Measurements from ENCODE around the gene OR10J1.
"Not testable (repeated sequence)": the region's sequence is repeated elsewhere in the genome, so short reads cannot be mapped to it uniquely, and the experiment has no call there.

The OR10J1 gene

DNA sequence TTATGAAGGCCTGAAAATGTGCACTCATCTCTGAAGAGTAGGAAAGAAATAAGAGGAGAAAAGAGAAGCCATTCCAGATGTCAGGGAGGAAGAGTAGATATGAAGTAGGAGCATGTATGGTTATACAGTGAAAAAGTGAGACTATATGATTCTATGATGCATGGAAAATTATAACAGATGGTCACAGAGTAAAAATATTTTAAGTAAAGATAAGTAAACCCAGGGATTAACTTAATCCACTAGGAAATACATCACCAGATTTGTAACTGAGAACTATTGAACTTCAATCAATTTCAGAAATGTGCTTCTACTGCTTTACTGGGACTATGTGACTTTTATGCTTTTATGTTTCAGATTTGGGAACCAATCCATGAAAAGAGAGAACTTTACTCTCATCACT, at the start of gene OR10J1:
Gene OR10J1 (plus strand): TSS at position 301 of the 400 bp plus-strand sequence. CDS start 70 bp downstream, at position 371.
- no peak for DNase-seq

DNA sequence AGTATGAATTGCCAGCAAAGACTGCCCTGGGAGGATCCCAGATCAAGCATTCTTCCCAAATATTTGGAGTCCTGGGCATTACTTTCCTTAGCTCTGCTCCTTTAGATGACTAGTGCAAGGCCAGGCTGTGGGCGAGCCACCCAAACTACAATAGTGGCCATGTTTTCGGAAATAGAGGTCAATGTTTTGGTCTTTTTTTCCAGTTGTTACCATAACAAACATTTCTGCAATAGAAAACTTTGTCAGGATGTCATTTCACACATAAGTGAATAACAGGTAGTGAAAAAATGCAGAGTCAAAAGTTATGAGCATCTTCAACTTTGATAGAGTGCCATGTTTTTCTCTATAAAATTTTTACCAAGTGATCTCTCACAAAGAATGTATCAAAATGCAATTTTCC, 32.7 kb upstream of the OR10J1 start:
- no peak for DNase-seq

- DNase-seq, result no peak
Measured at GRCh38 chr1:159408862-159409400, 30.6 kb upstream of the OR10J1 start.

- DNase-seq, result no peak
Measured at GRCh38 chr1:159421821-159422220, 17.7 kb upstream of the OR10J1 start.

DNA sequence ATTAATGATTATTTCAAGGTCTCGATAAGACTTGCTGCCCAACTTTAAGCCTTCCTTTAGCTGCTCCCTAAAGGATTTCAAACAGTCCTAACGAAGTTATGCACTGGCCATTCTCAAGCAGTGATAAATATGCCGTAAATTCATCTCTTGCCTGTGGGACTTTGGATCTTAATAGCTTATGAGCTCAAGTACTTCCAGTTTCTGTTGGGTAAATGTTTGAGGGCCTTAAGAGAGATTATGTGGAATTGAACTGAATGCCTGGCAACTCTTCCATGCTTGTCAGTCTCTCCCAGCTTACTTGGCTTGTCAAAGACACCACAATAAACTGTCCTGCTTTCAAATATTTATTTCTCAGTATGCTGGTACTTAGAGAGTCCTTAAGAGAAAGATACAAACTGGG, 11.0 kb upstream of the OR10J1 start:
- no peak for DNase-seq

- DNase-seq, result no peak
Measured at GRCh38 chr1:159429074-159429861, 10.3 kb upstream of the OR10J1 start.

DNA sequence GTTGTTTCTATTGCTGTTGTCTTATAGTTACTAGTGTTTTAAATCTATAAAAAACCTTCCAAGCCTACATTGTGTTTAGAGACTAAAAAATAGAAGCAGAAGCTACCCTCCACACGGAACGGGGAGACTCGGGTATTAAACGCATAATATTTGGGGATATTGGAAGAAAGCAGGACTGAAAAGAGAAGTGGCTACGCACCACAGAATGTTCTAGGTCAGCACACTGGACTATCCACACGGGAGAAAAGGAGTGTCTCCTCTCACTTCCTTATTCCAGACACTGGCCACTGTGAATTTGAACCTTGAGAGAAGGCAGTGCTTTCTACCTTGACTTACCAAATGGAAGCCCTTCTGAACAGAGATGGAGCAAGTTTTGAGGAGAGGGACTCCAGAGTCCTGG, 8.5 kb upstream of the OR10J1 start:
- DNase-seq, result no peak

DNA sequence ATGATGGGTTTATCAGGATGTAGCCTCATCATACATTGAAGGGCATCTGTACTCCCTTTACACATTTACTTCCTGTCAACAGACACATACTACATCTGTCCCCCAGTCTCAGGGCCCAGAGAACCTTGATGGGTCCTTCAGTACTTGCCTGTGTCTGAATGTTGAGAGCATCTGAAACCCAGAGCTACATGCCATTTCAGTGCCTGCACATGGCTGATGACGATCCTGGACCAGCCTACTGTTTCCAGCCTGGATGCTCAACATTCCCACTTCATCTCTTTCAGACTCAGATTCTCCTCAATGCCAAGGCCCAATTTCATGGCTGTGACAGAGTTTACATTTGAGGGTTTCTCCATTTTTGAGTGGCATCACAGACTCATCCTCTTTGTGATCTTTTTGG, 7.6 kb upstream of the OR10J1 start, which contains the start of gene OR10J4:
Gene OR10J4 (plus strand): TSS at position 301 of the 400 bp plus-strand sequence.
- no peak for DNase-seq

- DNase-seq, result no peak
Measured at GRCh38 chr1:159436469-159436868, 3.1 kb upstream of the OR10J1 start.

DNA sequence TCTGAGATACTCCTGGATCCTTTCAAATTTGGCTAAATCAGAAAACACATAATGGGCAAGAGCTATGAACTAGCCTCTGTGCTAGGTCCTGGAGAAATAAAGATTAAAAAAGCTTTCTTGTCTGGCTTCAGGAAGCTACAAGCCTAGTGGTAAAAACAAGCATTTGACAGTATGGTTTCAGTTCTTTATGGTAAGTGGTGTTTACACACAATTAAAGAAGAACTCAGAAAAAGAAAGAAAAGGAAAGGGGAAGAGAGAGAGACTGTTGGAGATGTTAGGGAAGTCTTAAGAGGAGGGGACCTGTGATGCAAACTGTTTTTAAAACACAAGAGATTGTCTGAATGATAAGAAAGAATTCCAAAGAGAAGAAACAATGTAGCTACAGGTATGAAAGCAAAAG, 1.8 kb downstream of the OR10J1 start:
- DNase-seq, result no peak

DNA sequence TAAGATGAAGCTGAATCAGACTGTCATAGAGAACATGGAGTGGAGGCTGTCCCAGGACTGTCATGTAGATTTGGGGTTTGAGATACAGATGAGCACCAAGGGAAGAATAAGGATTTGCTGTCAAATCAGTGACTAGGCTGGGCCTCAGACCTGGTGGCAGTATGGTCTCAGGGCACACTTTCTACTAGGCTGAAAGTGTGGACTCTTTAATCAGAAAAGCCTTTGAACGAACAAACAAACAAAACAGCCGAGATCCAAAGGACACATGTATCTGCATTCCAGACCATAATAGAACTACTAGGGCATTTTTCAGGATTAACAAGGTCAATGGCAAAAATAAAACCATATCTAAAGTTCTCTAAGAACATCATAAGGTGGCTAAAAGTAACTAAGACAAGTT, 2.9 kb downstream of the OR10J1 start:
- DNase-seq, result no peak

DNA sequence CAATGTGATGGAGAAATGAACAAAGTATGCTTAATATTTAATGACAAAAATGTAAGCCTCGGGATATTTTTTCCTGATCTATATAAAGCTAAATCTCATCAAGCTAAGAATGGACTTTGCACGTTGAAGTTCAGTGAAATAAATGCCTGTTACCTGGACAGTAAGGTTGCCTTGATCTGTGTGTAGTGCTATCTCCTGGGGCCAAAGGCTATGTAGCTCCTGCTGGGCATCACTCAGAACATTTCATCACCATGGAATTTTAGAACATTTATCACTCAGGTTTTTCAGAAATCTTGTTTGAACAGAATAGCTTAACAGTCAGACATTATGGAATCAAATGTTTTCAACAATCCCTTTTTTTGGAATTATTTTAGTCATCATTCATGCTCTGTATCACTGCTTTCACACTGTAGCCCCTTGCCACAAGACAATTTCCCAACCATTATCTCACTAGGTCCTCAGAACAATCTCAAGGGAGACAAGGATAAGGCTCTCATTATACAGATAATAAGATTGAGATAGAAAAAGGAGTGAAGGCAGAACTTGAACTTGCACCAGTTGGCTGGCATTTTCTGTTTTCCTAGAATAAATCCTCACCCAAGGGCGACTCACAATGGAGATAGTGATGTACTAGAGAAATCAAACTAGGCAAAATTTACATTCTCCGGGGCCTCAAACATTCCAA, 3.7 kb downstream of the OR10J1 start:
- DNase-seq, result no peak

GRCh38 chr1:159444511-159444910, 5.0 kb downstream of the OR10J1 start:
- no peak for DNase-seq

DNA sequence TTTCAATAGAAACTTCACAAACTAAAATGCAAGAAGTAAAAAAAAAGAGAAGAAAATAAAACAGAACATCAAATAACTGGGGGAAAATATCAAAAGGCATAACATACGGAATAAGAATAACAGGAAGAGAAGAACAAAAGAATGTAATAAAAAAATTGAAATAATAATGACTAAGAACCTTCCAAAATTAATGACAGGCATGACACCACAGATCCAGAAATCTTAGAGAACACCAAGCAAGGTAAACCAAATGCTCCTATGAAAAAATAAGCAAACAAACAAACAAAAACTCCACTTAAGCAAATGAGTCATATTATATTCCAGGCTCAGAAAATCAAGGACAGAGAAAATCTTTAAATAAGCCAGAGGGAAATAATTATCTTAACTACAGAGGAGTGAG, 8.7 kb downstream of the OR10J1 start:
- DNase-seq, result no peak

DNA sequence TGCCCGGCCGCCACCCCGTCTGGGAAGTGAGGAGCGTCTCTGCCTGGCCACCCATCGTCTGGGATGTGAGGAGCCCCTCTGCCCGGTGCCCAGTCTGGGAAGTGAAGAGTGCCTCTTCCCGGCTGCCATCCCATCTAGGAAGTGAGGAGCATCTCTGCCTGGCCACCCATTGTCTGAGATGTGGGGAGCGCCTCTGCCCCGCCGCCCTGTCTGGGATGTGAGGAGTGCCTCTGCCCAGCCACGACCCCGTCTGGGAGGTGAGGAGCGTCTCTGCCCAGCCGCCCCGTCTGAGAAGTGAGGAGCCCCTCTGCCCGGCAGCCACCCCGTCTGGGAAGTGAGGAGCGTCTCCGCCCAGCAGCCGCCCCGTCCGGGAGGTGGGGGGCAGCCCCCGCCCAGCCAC, 10.1 kb downstream of the OR10J1 start:
- not testable (repeated sequence) for DNase-seq

DNA sequence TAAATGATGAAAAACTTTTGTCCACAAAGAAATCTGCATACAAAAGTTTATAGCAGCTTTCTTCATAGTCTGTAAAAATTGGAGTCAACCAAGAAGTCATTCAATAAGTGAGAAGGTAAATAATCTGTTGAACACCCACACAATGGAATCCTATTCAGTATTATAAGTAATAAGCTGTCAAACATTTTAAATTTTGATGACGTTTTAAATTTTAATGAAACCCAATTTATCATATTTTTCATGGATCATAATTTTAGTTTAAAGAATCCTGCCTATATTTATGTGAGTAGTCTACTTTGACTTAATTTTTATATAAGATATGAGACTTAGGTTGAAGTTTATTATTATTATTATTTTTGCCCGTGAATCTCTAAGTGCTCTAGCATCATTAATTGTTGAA, 20.0 kb downstream of the OR10J1 start:
- no peak for DNase-seq

DNA sequence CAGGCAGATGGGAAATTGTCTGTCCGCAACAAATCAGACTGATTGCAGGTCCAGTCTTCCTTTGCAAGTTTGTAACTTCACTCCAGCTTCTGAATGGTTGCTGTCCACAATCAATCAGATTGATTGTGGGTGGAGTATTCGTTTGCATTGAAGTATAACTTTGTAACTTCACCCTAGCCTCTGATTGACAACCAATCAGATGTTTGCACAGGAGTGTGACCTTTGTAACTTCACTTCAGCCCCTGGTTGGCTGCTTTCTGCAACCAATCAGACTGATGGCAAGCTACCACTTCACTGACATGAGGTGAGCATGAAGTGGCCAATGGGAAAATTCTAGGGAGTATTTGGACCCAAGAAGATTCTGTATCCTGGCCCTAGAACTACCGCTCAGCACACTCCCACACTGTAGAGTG, 25.7 kb downstream of the OR10J1 start:
- no peak for DNase-seq

GRCh38 chr1:159468321-159468720, 28.8 kb downstream of the OR10J1 start:
- DNase-seq, result no peak

DNA sequence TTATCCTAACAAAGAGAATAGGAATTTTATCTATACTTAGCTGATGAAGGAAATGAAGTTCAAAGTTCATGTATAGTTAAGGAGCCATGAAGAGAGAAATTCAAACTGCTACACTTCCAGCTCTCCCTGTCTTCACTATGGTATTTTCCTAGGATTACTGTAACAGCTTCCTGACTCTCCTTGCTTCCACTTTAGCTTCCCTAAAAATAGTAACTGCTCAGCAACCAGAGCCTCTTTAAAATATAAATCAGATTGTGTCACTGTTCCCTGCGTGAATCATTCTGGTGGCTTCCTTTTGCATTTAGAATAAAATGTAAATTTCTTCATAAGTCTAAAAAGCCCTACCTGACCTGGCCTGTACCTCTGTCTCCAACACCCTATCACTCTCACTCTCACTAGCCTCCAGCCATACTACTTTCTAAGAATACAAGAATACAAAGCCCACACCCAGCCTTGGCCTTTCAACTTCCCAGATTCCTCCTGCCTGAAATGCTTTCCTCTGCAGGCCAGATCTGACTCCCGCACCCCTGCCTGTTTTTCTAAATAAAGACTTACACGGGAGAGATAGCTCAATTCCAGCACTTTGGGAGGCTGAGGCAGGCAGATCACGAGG, 30.5 kb downstream of the OR10J1 start:
- no peak for DNase-seq

- no peak for DNase-seq
Measured at GRCh38 chr1:159473335-159473734, 33.8 kb downstream of the OR10J1 start.

- DNase-seq, result no peak
Measured at GRCh38 chr1:159474926-159475325, 35.4 kb downstream of the OR10J1 start.

- no peak for DNase-seq
Measured at GRCh38 chr1:159483501-159483900, 44.0 kb downstream of the OR10J1 start.

Measured in NCI-H446 (cell line).